ENCODE data around the gene FARP1. TPM values are rescaled to one million over a fixed set of nuclear protein-coding genes. Genes with fewer than 3 reads are reported as not detected.

Gene FARP1
- polyA plus RNA-seq, 1 of the 3 experiments (the other 2 are of a cell fraction), result 12.0 TPM

- H3K4me1 ChIP-seq (ENCODE audit: control insufficient read depth in 1 of 2, insufficient read depth in 2 of 2, low read depth in 1 of 2, low read length in 1 of 2), result peaks cover 0 to 22% of the 10 kb centered on the region in 2 experiments; a peak in 3 of 4 replicates
- H3K4me3 ChIP-seq (ENCODE audit: low read depth in 2 of 2, low read length in 1 of 2), result no peak overlapping the region
- peaks cover 0 to 5% of the 10 kb centered on the region in 2 experiments for H3K36me3 ChIP-seq (replicated peaks in 1 of 2; ENCODE audit: control insufficient read depth in 1 of 2, insufficient read depth in 2 of 2, low read length in 1 of 2)
- no peaks in the 10 kb centered on the region for H3F3A ChIP-seq (replicated peaks; ENCODE audit: insufficient read depth)
- H3K27me3 ChIP-seq (ENCODE audit: insufficient read depth), result no peaks in the 10 kb centered on the region
- H2AFZ ChIP-seq (ENCODE audit: low read depth), result no peak overlapping the region
- H3K27ac ChIP-seq (ENCODE audit: low read depth in 2 of 2, low read length in 1 of 2), result no peak overlapping the region; a peak in 1 of 4 replicates
- 97% methylated on average over 8 of the region's 8 CpGs for WGBS (ENCODE audit: low lambda C conversion rate)
- DNase-seq, result no peak
- peaks cover 17% of the 10 kb centered on the region for H4K20me1 ChIP-seq (ENCODE audit: insufficient read depth)
- peaks cover 65% of the 10 kb centered on the region for H3K79me2 ChIP-seq (ENCODE audit: insufficient read depth)
- no peaks in the 10 kb centered on the region for H3K9me3 ChIP-seq
- POLR2A ChIA-PET, result no interaction called here
- H3K4me2 ChIP-seq, result no peak overlapping the region
- CTCF ChIA-PET, result interaction anchor here (0.6 to 1.6 kb wide), 4 partner anchors 8 to 124 kb away, joined by 3 read pairs; no protein-coding TSS in a partner anchor
- H3K9ac ChIP-seq, result no peak overlapping the region
- TF ChIP-seq RCOR1 (IDR thresholded peaks at IDR 0.05; ENCODE audit: low read length) (no peak), CTCF (IDR thresholded peaks at IDR 0.05) (no peak), RXRA (IDR thresholded peaks at IDR 0.05; ENCODE audit: borderline replicate concordance, low read depth) (no peak), IRF3 (IDR thresholded peaks at IDR 0.05; ENCODE audit: low read depth, low read length) (no peak), TCF12 (IDR thresholded peaks at IDR 0.05) (no peak), FOXJ3 (CRISPR knock-in tag; IDR thresholded peaks at IDR 0.05) (no peak), NFIC (IDR thresholded peaks at IDR 0.05; ENCODE audit: borderline replicate concordance) (no peak), SIN3A (IDR thresholded peaks at IDR 0.05; ENCODE audit: borderline replicate concordance, low read depth, low read length) (no peak), MAX (IDR thresholded peaks at IDR 0.05; ENCODE audit: low read depth) (no peak), RAD21 (IDR thresholded peaks at IDR 0.05; ENCODE audit: low read length) (no peak), SMC3 (IDR thresholded peaks at IDR 0.05; ENCODE audit: low read depth, low read length) (no peak), TAF1 (IDR thresholded peaks at IDR 0.05; ENCODE audit: borderline replicate concordance, low read depth, low read length) (no peak), PBX3 (IDR thresholded peaks at IDR 0.05) (no peak), ELF1 (IDR thresholded peaks at IDR 0.05) (no peak), FOXM1 (IDR thresholded peaks at IDR 0.05; ENCODE audit: low read depth) (no peak)
- no peaks in the 10 kb centered on the region for H3K9me2 ChIP-seq
Observed at GRCh38 chr13:98496966-98497365, 354.1 kb downstream of the FARP1 start.
